ENCODE data around the gene PLK5. TPM values are rescaled to one million over a fixed set of nuclear protein-coding genes. Genes with fewer than 3 reads are reported as not detected.

Gene PLK5
- total RNA-seq, 4 donors from 2014 or later = 0.15 TPM; not detected in 3

DNA sequence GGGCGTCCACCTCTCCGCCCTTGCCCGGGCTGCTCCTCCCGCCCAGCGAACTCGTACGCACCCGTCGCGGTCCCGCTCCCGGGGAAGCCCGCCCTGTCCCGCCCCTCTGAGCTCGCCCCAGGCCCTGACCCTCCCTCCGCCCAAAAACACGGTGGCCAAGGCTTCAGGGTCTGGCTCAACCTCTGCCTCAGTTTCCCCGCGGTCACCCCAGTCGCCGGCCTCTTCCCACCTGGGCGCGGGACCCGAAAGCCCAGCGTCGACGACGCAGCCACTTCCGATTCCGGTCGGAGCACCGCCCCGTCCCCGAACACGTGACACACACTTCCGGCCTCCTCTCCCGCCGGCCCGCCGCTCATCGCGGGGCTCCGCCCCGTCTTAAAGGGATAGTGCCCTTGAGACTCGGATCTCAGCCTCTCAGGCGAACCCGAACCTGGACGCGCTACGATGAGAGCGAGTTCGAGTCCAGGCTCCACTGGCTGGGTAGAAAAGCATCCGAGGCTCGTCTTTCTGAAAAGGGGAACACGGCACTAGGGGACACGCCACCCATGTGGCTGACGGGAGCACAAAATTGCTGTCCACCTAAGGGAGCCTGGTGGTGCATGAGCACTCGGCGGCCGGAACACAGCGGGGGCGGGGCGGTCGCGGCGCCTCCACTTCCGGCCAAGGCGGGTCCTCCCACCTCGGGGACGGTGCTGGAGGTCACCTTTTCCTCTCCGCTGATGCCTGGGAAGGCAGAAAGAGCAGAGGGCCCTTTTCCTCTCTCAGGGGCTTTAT lies 44.8 kb upstream of the PLK5 start, which contains the start of gene C19orf25:
TSS of gene C19orf25 (minus strand) at position 282 of the 774 bp plus-strand sequence. CDS start 312 bp downstream, outside the sequence.
- peak within 1 kb of the TSS in 3 of 4 donors; percentile 73 to 85 (median 77) for H3K27ac ChIP-seq

DNA sequence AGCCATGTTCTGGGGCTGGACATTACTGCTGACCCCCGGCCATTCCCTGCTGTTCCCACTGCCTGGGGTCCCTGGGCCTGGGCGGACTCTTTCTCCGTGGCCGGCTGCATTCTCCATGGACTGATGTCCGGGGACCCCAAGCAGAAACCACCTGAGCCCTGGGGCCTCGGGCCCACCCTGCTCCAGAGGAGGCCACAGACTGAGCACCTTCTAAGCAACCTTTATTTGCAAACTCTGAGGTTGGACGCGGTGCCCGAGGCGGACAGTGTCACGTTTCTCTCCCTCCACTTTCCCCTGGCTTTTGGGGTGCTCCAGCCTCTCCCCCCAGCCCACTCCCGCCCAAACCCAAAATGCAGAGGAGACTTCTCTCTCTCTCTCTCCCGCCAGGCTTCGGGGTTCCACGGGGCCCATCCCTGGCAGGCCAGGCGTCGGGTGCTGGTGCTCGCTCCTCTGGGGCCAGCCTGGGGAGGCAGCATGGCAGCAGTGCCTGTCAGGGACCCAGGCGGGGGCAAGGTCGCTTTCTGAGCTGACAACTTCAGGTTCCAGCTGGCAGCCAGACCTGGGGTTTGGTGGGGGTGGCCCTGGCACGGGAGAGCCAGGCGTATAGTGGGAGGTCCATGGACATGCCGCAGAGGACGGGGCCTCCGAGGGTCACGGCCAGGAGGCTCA lies 42.5 kb upstream of the PLK5 start:
- no peaks in the 10 kb centered on the region for H3K9me3 ChIP-seq
- no peak for ATAC-seq
- no peak for TF ChIP-seq POLR2A (IDR thresholded peaks at IDR 0.05)
- TF ChIP-seq, protein P1, sequence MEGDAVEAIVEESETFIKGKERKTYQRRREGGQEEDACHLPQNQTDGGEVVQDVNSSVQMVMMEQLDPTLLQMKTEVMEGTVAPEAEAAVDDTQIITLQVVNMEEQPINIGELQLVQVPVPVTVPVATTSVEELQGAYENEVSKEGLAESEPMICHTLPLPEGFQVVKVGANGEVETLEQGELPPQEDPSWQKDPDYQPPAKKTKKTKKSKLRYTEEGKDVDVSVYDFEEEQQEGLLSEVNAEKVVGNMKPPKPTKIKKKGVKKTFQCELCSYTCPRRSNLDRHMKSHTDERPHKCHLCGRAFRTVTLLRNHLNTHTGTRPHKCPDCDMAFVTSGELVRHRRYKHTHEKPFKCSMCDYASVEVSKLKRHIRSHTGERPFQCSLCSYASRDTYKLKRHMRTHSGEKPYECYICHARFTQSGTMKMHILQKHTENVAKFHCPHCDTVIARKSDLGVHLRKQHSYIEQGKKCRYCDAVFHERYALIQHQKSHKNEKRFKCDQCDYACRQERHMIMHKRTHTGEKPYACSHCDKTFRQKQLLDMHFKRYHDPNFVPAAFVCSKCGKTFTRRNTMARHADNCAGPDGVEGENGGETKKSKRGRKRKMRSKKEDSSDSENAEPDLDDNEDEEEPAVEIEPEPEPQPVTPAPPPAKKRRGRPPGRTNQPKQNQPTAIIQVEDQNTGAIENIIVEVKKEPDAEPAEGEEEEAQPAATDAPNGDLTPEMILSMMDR (IDR thresholded peaks at IDR 0.05) = no peak
- no peak for TF ChIP-seq POLR2AphosphoS5 (IDR thresholded peaks at IDR 0.05)
- no peak overlapping the region for H3K27ac ChIP-seq
- H3K27me3 ChIP-seq = no peaks in the 10 kb centered on the region
- no peak overlapping the region for H3K4me3 ChIP-seq
- peaks cover 0 to 28% (median 12%) of the 10 kb centered on the region in 3 donors for H3K4me1 ChIP-seq
- 90 to 93% methylated on average over 2 to 4 of the region's 26 CpGs for WGBS, 2 donors (ENCODE audit: low coverage in 1 of 2)
- H3K36me3 ChIP-seq = peaks cover 0 to 12% of the 10 kb centered on the region in 2 donors

More for the DNA sequence above, 44.8 kb upstream of the PLK5 start, which contains the start of gene C19orf25:
- peaks cover 0 to 34% of the 10 kb centered on the region in 2 donors for H3K36me3 ChIP-seq
- ATAC-seq = peak; percentile 97
- H3K9me3 ChIP-seq = no peaks in the 10 kb centered on the region
- H3K4me1 ChIP-seq = peaks cover 0 to 39% (median 12%) of the 10 kb centered on the region in 3 donors
- WGBS, 2 donors (ENCODE audit: low coverage in 1 of 2) = 0% methylated on average over 9 of the region's 71 CpGs; no CpG with 5 or more reads in 1 of the 2 donors
- peaks cover 8% of the 10 kb centered on the region for H3K27me3 ChIP-seq
- TF ChIP-seq EP300 (IDR thresholded peaks at IDR 0.05) (no peak), POLR2AphosphoS5 (IDR thresholded peaks at IDR 0.05) (peak; percentile 76), POLR2A (IDR thresholded peaks at IDR 0.05) (peak; percentile 65 to 76)
- TF ChIP-seq, protein P1 (IDR thresholded peaks at IDR 0.05) = peak in 1 of 4 experiments; percentile 20
- H3K4me3 ChIP-seq = peak within 1 kb of the TSS; percentile 59 to 92

DNA sequence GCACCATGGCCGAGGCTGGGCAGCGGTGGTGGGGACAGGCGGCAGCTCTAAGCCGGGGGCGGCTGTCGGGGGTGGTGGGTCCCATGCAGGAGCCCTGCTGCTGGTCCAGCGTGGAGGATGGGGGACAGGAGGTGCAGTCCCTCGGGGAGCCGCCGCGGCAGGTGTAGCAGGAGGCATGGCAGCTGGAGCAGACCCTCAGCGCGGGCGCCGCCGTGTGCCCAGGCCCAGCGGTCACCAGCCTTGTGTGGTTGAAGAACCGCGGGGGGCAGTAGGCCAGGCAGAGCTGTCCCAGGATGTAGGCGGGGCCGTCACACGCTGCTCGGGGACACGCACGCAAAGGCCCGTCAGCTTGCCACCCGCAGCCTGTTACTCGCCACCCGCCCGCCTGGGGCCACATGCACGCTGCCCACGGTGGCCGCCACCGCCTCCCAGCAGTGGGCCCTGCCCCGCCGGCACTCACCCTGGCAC lies 42.0 kb upstream of the PLK5 start:
- TF ChIP-seq POLR2A (IDR thresholded peaks at IDR 0.05) (no peak), EP300 (IDR thresholded peaks at IDR 0.05) (no peak), POLR2AphosphoS5 (IDR thresholded peaks at IDR 0.05) (no peak)
- TF ChIP-seq, protein P1 (IDR thresholded peaks at IDR 0.05) = no peak
- 100% methylated on average over 2 of the region's 36 CpGs; no CpG with 5 or more reads in 1 of the 2 donors for WGBS, 2 donors (ENCODE audit: low coverage in 1 of 2)
- peaks cover 0 to 28% (median 12%) of the 10 kb centered on the region in 3 donors for H3K4me1 ChIP-seq
- H3K4me3 ChIP-seq = no peak overlapping the region
- no peak overlapping the region for H3K27ac ChIP-seq
- H3K27me3 ChIP-seq = no peaks in the 10 kb centered on the region
- ATAC-seq = no peak
- H3K9me3 ChIP-seq = no peaks in the 10 kb centered on the region
- H3K36me3 ChIP-seq = peaks cover 0 to 7% of the 10 kb centered on the region in 2 donors

DNA sequence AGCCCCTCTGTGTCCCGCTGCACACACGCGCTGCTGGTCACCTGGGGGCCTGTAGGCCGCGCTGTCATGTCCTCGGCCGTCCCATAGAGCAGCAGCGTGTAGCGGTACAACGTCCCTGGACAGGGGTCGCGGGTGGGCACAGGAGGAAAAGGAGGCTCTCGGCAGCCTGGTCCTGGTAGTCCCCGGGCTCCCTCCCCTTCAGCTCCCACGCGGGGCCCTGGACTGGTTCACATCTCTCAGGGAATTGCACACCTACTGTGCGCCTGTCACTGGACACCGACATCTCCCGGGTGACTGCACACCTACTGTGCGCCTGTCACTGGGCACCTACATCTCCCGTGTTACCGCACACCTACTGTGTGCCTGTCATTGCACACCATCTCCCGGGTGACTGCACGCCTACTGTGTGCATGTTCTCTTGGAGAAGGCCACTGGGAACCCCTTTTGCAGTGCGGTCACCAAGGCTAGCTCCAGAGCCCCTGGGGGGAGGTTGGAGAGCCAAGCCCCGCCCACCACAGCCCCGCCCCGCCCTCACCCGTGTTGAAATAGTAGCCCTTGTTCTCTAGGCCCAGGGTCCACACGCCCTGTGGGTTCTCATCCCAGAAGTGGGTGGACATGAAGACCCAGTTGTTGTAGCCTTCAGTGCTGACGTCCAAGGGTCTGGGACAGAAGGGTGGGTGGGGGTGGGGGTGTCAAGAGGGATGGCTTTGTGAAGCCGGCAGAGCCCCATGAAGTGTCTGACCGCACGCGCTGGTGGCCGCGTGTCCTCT lies 41.3 kb upstream of the PLK5 start:
- H3K4me3 ChIP-seq = no peak overlapping the region
- H3K9me3 ChIP-seq = no peaks in the 10 kb centered on the region
- no peak for TF ChIP-seq EP300 (IDR thresholded peaks at IDR 0.05)
- peaks cover 0 to 2% of the 10 kb centered on the region in 2 donors for H3K36me3 ChIP-seq
- ATAC-seq = no peak
- H3K27ac ChIP-seq = no peak overlapping the region
- peaks cover 0 to 22% (median 12%) of the 10 kb centered on the region in 3 donors for H3K4me1 ChIP-seq
- WGBS, 2 donors (ENCODE audit: low coverage in 1 of 2) = 85% methylated on average over 20 of the region's 37 CpGs; no CpG with 5 or more reads in 1 of the 2 donors
- H3K27me3 ChIP-seq = no peaks in the 10 kb centered on the region

All from gastroesophageal sphincter (tissue), 4 donors.